HG02571 (cell line): ENCODE data around the gene PSMA5.

Source experiments
- ATAC-seq: cut with Tn5 transposase; IDR thresholded peaks from one replicate; pipeline ENCODE4 v1.9.1; 2021; ENCODE audit warnings: mild to moderate bottlenecking, moderate library complexity; ENCODE audit not compliant: unreplicated experiment

PSMA5 gene

GRCh38 chr1:109370712-109371340 lies 55.4 kb downstream of the PSMA5 start:
- ATAC-seq = no peak

DNA sequence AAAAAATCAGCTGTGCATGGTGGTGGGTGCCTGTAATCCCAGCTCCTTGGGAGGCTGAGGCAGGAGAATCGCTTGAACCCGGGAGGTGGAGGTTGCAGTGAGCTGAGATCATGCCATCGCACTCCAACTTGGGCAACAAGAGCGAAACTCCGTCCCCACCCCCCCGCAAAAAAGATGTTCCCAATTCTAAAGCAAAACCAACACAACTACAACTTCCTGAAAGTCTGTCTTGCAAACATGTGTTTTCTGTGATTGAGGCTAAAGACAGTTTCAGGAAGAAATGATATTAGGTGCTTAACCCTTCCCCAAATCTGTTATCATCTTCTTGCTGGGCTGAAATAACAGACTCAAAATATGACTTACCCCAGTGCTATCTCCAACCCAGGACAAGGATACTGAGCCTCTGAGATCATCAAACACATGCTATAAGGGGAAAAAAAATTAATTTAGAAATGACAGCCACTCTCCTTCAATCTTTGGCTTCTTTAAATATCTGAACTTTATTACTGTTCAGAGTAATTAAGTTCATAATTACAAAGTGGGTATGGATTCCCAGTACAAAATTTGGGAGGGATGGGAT lies 57.0 kb downstream of the PSMA5 start:
- no peak for ATAC-seq

- ATAC-seq = no peak
Measured at GRCh38 chr1:109368464-109368863, 57.8 kb downstream of the PSMA5 start.

DNA sequence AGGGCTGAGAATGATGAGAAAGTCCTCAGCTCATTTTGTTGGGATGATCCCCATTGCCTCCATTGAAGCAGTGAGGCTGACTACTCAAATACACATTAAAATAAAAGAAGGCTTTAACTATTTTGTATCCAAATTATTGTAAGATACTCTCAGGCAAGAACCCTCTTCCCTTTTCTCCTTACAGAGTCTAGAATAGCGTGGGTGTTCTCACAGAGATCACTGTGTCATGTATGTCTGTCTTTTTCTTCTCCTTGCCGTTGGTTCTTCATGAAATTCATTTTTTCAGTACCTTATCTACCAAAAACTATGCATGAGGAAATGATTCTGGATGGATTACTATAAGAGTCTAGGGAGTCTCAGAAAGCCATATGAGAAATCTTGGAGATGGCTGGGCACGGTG lies 58.6 kb downstream of the PSMA5 start:
- ATAC-seq = no peak

DNA sequence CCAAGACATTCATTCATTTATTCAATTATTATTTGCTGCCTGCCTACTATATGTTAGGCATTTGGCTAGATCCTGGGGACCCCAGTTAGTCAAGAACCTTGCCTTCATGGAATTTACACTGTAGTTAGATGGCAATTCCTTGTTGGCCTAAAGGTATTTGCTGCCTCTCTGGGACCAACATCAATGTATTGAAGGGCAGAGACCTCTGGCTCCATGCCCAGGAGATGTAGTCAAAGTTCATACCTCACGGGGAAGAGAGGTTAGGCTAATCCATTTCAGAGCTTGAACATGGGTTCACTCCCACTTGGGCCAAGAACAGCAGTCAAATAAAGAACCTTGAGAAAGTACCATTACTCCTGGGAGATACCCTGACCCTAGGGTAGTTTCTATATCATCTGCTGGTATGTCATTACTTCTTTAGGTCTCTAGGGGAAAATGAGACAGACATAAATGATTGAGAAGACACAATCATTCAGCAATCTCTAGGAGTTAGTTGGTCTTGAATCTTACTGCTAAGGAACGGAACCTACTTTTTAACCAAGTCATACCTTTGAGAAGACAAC lies 60.5 kb downstream of the PSMA5 start:
- ATAC-seq = no peak

DNA sequence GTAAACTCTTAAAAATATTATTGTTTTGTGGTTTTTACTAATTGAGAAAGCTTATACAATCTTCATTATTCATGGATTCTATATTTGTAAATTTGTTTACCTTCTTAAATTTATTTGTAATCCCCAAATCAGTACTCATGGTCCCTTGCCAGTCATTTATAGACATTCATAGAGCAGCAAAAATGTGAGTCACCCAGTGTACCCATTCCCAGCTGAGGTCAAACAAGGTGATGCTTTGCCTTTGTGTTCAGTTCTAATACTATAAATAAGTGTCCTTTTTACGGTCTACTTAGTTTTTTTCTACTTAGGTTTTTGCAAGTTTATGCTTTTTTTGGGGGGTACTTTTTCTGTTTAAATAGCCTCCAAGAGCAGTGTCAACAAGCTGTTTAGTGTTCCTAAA lies 64.6 kb downstream of the PSMA5 start:
- no peak for ATAC-seq

DNA sequence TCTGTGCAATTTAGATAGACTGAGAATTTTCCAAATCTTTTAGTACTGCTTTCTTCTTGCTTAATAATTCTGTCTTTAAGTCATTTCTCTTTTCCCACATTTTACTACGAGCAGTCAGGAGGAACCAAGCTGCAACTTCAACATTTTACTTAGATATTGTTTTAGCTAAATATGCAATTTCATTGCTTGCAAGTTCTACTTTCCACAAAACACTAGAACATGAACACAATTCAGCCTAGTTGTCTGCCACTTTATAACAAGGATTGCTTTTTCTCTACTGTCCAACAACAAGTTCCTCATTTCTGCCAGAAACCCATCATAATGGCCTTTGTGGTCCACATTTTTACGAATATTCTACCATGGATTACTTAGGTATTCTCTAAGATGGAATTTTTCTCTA lies 65.2 kb downstream of the PSMA5 start:
- no peak for ATAC-seq

- no peak for ATAC-seq
Measured at GRCh38 chr1:109357616-109358015, 68.6 kb downstream of the PSMA5 start.

- ATAC-seq = no peak
Measured at GRCh38 chr1:109356915-109357314, 69.3 kb downstream of the PSMA5 start.

DNA sequence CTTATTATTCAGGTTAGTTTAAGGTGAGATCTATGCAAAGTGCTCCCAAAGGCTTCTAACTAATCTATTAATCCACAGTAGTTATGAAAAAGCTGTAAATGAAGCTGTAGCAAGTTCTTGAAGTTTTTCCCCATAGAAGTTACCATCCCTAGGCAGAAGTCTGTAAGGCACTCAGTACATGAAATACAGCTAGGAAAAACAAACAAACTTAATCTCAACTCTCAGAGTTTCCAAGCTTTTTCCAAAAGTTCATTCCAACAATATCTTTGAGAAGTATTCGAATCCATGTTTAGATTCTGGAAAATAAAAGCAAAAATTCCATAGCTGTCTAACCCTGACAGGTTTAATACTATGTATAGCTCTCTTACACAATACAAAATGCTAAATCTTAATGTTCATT lies 69.7 kb downstream of the PSMA5 start:
- ATAC-seq = no peak

GRCh38 chr1:109354929-109355328 lies 71.3 kb downstream of the PSMA5 start:
- no peak for ATAC-seq

DNA sequence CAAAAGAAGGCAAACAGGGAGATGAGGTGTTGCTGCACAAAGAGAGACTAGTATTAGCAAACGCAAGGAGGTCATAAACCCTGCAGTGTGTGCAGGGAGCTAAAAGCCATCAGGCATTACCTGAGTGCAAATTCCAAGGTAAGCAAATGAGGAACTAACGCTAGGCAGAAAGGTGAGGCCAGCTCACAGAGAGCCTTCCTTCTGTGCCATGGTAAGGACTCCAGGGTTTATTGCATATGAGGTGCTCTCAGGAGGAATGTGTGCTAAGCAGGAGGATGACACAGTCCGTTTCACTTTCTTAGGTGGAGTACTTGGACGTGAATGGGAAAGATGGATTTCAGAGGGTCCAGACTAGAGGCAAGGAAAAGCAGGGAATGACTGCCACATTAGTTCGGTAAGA lies 74.8 kb downstream of the PSMA5 start:
- ATAC-seq = no peak

- no peak for ATAC-seq
Measured at GRCh38 chr1:109350655-109351054, 75.6 kb downstream of the PSMA5 start.

DNA sequence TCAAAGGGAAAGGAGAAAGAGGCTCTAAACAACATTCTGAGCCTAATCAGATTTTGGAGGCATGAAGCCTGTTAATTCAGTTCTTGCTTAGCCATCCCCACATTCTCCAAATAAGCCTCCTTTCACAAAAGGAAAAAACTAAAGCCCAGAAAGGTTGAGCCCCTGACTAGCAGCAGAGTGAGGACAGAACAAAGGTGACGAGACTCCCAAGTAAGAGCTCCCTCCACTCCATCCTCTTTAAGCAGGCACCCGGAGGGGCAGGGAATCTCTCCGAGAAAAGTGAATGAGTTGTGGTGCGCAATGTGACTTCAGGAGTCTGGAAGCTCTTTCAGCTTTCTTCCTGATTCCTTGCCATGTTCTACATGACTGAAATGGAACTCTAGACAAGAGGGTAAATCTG lies 76.1 kb downstream of the PSMA5 start:
- no peak for ATAC-seq
